Fibroblast of lung (primary cell): ENCODE data around the gene KLF18.

ENCODE experiments used
- CTCF ChIP-seq, 2 donors: IDR thresholded peaks in 1 of 2; conservative IDR thresholded peaks in 1 of 2; 1 replicate in 1 of 2; 2 replicates in 1 of 2; pipeline ENCODE4 v1.5.1; 2011 to 2012; ENCODE audit warnings: low read length in 2 of 2, control low read depth in 1 of 2, inconsistent platforms in 1 of 2, low read depth in 1 of 2, mild to moderate bottlenecking in 1 of 2
- EZH2 ChIP-seq: IDR thresholded peaks from 2 replicates; pipeline ENCODE4 v1.5.1; 2012; ENCODE audit warnings: low read length, control low read depth, mild to moderate bottlenecking; ENCODE audit errors: missing control alignments

DNA sequence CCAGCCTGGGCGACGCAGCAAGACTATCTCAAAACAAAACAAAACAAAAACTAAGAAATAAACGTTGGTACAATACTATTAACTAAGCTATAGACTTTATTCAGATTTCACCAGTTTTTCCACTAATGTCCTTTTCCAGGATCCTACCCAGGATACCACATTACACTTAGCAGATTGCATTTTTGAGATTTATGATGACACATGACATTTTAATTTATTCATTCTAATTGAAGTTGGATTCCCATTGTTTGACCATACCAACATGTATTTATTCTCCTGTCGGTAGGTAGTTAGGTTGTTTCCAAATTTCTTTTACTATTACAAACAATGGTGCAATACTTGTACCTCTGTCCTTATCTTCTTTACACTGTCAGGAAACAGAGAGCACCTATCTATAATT lies 29.6 kb downstream of the KLF18 start:
- TF ChIP-seq CTCF (conservative IDR thresholded peaks at IDR 0.05 in 1 of 2, IDR thresholded peaks at IDR 0.05 in 1 of 2; ENCODE audit: low read depth in 1 of 2, low read length in 2 of 2) (no peak), EZH2 (no peak)
